ENCODE results near the gene C1QL1.

GRCh38 chr17:44919885-44920564 lies 48.1 kb downstream of the C1QL1 start:
- TF ChIP-seq REST (IDR thresholded peaks at IDR 0.05; ENCODE audit: low read depth), result no peak
- peak; percentile 92 for TF ChIP-seq RAD21 (IDR thresholded peaks at IDR 0.05; ENCODE audit: low read depth)
- no peak for TF ChIP-seq YY1 (IDR thresholded peaks at IDR 0.05; ENCODE audit: low read depth)
- TF ChIP-seq EP300 (IDR thresholded peaks at IDR 0.05; ENCODE audit: borderline replicate concordance), result no peak
- TF ChIP-seq MAX (IDR thresholded peaks at IDR 0.05), result no peak
- TF ChIP-seq TEAD4 (IDR thresholded peaks at IDR 0.05), result no peak
- no peak for TF ChIP-seq FOXM1 (IDR thresholded peaks at IDR 0.05; ENCODE audit: borderline replicate concordance, low read depth)
- TF ChIP-seq CEBPB (IDR thresholded peaks at IDR 0.05), result no peak
- no peak for TF ChIP-seq EGR1 (IDR thresholded peaks at IDR 0.05)
- no peak for TF ChIP-seq ZBTB7A (IDR thresholded peaks at IDR 0.05; ENCODE audit: low read depth)
- no peak for TF ChIP-seq NFIC (IDR thresholded peaks at IDR 0.05)
- no peak for TF ChIP-seq CREB1 (IDR thresholded peaks at IDR 0.05; ENCODE audit: low read depth)
- TF ChIP-seq TCF12 (IDR thresholded peaks at IDR 0.05; ENCODE audit: low read depth), result no peak

Data from Ishikawa (cell line).